Activated naive CD8-positive, alpha-beta T cell treated with anti-CD3 and anti-CD28 coated beads for 36 hours (primary cell): ENCODE measurements around the gene ABCG4. TPM values are rescaled to one million over a fixed set of nuclear protein-coding genes. Genes with fewer than 3 reads are reported as not detected.
"Not testable (repeated sequence)": the region's sequence is repeated elsewhere in the genome, so short reads cannot be mapped to it uniquely, and the experiment has no call there.

ENCODE experiments used
- DNase-seq: peaks from one replicate; pipeline ENCODE4 v3.0.0; 2021
- H3K27ac Mint-ChIP-seq: one replicate; pipeline ENCODE4 v1.8.0; 2022; ENCODE audit warnings: mild to moderate bottlenecking, moderate library complexity, mixed read lengths
- H3K27me3 Mint-ChIP-seq: one replicate; pipeline ENCODE4 v1.8.0; 2022; ENCODE audit warnings: mild to moderate bottlenecking, mixed read lengths
- H3K36me3 Mint-ChIP-seq: one replicate; pipeline ENCODE4 v1.8.0; 2021; ENCODE audit warnings: mild to moderate bottlenecking, mixed read lengths
- H3K4me1 Mint-ChIP-seq: one replicate; pipeline ENCODE4 v1.8.0; 2021; ENCODE audit warnings: mixed read lengths
- H3K4me3 Mint-ChIP-seq: one replicate; pipeline ENCODE4 v1.8.0; 2022; ENCODE audit warnings: mild to moderate bottlenecking, moderate library complexity, mixed read lengths
- H3K9me3 Mint-ChIP-seq: one replicate; pipeline ENCODE4 v1.8.0; 2022; ENCODE audit warnings: mixed read lengths
- total RNA-seq, 2 experiments: library from RNA; stranded (reverse); gene quantifications; one replicate each; pipeline ENCODE4 v1.2.3, GENCODE V29; 2021

Gene ABCG4
- total RNA-seq, 2 experiments from 2014 or later, result 0.12 to 0.22 TPM

DNA sequence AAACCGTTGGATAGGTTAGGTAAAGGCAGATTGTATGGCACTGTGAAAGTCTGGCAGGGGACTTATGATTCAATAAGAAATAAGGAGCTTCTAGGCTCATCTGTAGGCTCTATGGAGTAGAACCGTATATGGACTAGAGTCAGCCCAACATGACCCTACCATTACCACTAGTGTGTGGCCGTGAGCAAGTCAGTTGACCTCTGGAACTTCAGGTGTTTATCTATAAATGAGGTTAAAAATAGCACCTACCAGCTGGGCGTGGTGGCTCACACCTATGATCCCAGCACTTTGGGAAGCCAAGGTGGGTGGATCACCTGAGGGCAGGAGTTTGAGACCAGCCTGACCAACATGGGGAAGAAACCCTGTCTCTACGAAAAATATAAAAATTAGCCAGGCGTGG, 23.0 kb upstream of the ABCG4 start:
- no peaks in the 10 kb centered on the region for H3K27me3 Mint-ChIP-seq
- no peak overlapping the region for H3K27ac Mint-ChIP-seq
- no peaks in the 10 kb centered on the region for H3K9me3 Mint-ChIP-seq
- peaks cover 19% of the 10 kb centered on the region for H3K36me3 Mint-ChIP-seq
- H3K4me1 Mint-ChIP-seq, result peaks cover 27% of the 10 kb centered on the region
- H3K4me3 Mint-ChIP-seq, result no peak overlapping the region
- DNase-seq, result no peak

- peaks cover 25% of the 10 kb centered on the region for H3K36me3 Mint-ChIP-seq
- no peaks in the 10 kb centered on the region for H3K9me3 Mint-ChIP-seq
- peaks cover 24% of the 10 kb centered on the region for H3K4me1 Mint-ChIP-seq
- DNase-seq, result no peak
- no peak overlapping the region for H3K4me3 Mint-ChIP-seq
- peak overlapping the region; percentile 43 for H3K27ac Mint-ChIP-seq
- H3K27me3 Mint-ChIP-seq, result no peaks in the 10 kb centered on the region
Measured at GRCh38 chr11:119126675-119127268, 22.1 kb upstream of the ABCG4 start.

- no peaks in the 10 kb centered on the region for H3K9me3 Mint-ChIP-seq
- H3K4me1 Mint-ChIP-seq, result peaks cover 10% of the 10 kb centered on the region
- no peak overlapping the region for H3K27ac Mint-ChIP-seq
Measured at GRCh38 chr11:119130662-119131061, 18.2 kb upstream of the ABCG4 start.

GRCh38 chr11:119134389-119134978, 14.4 kb upstream of the ABCG4 start:
- no peaks in the 10 kb centered on the region for H3K9me3 Mint-ChIP-seq
- H3K27me3 Mint-ChIP-seq, result no peaks in the 10 kb centered on the region
- H3K4me1 Mint-ChIP-seq, result no peaks in the 10 kb centered on the region
- no peak for DNase-seq
- no peak overlapping the region for H3K4me3 Mint-ChIP-seq
- H3K36me3 Mint-ChIP-seq, result peaks cover 20% of the 10 kb centered on the region
- H3K27ac Mint-ChIP-seq, result no peak overlapping the region

More at GRCh38 chr11:119130662-119131061, 18.2 kb upstream of the ABCG4 start:
- Mint-ChIP-seq H3K27me3 (no peaks in the 10 kb centered on the region), H3K4me3 (no peak overlapping the region), H3K36me3 (peaks cover 30% of the 10 kb centered on the region)
- DNase-seq, result no peak

- not testable (repeated sequence) for H3K4me3 Mint-ChIP-seq, H3K9me3 Mint-ChIP-seq, H3K27ac Mint-ChIP-seq, H3K36me3 Mint-ChIP-seq, H3K27me3 Mint-ChIP-seq, H3K4me1 Mint-ChIP-seq, DNase-seq
Measured at GRCh38 chr11:119139276-119139675, 9.6 kb upstream of the ABCG4 start.

GRCh38 chr11:119144825-119145486, 3.9 kb upstream of the ABCG4 start:
- Mint-ChIP-seq H3K27ac (no peak overlapping the region), H3K4me3 (no peak overlapping the region), H3K36me3 (no peaks in the 10 kb centered on the region), H3K4me1 (peaks cover 14% of the 10 kb centered on the region), H3K27me3 (peaks cover 38% of the 10 kb centered on the region), H3K9me3 (no peaks in the 10 kb centered on the region)
- peak; percentile 31 for DNase-seq

GRCh38 chr11:119145551-119145950, 3.3 kb upstream of the ABCG4 start:
- Mint-ChIP-seq H3K36me3 (no peaks in the 10 kb centered on the region), H3K4me1 (peaks cover 14% of the 10 kb centered on the region), H3K27me3 (peaks cover 43% of the 10 kb centered on the region), H3K27ac (no peak overlapping the region), H3K4me3 (no peak overlapping the region), H3K9me3 (no peaks in the 10 kb centered on the region)
- no peak for DNase-seq

DNA sequence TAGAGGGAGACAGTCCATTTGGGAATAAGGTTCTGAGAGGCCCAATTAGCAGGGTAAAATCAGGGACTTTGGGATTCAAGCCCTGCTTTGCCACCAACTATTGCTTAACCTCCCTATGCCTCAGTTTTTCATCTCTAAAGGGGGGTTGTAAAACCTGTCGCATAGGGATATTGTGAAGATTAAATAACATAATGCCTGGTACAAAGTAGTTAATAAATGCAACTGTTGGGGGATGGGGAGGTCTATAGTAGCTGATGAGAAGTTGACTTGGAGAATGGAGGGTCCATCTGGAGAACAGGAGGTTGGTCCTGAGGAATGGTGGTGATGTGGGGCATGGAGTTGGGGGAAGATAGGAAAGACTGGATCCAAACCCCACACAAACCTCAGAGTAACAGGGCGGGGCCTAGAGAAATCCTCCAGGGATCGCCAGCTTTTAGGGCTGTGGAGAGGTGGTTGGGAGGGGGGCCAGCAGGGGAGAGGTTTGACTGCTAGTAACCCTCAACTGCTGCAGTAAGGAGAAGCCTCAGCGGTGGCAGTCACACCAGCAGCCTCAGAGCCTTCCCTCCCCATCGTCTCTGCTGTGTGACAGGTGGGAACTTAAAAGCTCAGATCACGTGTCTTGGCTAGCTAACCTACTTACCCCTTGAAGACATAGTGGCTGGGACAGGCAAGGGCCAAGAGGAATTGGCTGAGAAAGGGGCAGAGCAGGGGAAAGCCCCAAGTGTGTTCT, 1.1 kb upstream of the ABCG4 start:
- Mint-ChIP-seq H3K4me3 (no peak overlapping the region), H3K27ac (no peak overlapping the region), H3K9me3 (no peaks in the 10 kb centered on the region), H3K27me3 (peaks cover 46% of the 10 kb centered on the region), H3K4me1 (peaks cover 14% of the 10 kb centered on the region), H3K36me3 (no peaks in the 10 kb centered on the region)
- DNase-seq, result no peak

DNA sequence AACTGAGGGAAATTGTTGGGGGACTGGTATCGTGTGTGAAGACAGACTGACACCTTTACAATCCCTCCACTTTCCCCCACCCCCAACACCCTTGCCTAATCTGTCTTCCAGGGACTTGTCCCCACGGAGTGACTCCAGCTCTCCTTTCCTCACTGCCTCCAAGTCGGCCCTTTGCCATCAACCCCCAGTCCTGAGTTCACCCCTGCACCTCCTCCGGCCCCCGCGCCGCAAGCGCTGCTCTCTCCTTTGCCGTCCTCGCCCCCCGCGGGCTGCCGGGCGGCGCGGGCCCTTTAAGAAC, 183 bp upstream of the ABCG4 start:
- Mint-ChIP-seq H3K4me1 (peaks cover 14% of the 10 kb centered on the region), H3K4me3 (peak overlapping the region; percentile 72), H3K27me3 (peaks cover 41% of the 10 kb centered on the region), H3K36me3 (no peaks in the 10 kb centered on the region), H3K27ac (no peak overlapping the region), H3K9me3 (no peaks in the 10 kb centered on the region)
- DNase-seq, result no peak

- Mint-ChIP-seq H3K4me1 (peaks cover 14% of the 10 kb centered on the region), H3K36me3 (no peaks in the 10 kb centered on the region), H3K27ac (no peak overlapping the region), H3K4me3 (no peak overlapping the region), H3K27me3 (peaks cover 39% of the 10 kb centered on the region), H3K9me3 (no peaks in the 10 kb centered on the region)
- no peak for DNase-seq
Measured at GRCh38 chr11:119149786-119150275, 979 bp downstream of the ABCG4 start.

DNA sequence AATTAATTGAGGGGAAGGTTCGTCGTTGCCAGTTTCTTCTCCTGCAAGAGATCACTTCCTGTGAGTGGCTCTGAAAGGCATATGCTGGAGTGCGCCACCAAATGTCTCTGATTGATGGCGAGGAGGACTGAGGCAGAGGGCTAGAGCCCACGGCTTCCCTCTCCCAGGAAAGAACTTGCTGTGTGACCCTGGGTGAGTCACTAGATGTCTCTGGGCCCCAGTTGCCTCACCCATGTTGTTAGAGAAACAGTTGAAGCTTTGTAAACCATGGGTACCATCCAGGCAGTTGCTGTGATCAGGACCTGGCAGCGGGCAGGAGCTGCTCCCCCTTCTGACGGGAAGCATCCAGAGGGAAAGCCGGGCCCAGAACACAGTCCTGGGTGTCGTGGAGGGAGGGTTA, 3.2 kb downstream of the ABCG4 start:
- Mint-ChIP-seq H3K27me3 (peaks cover 32% of the 10 kb centered on the region), H3K27ac (no peak overlapping the region), H3K9me3 (no peaks in the 10 kb centered on the region), H3K4me3 (no peak overlapping the region), H3K36me3 (no peaks in the 10 kb centered on the region), H3K4me1 (peaks cover 14% of the 10 kb centered on the region)
- DNase-seq, result no peak

DNA sequence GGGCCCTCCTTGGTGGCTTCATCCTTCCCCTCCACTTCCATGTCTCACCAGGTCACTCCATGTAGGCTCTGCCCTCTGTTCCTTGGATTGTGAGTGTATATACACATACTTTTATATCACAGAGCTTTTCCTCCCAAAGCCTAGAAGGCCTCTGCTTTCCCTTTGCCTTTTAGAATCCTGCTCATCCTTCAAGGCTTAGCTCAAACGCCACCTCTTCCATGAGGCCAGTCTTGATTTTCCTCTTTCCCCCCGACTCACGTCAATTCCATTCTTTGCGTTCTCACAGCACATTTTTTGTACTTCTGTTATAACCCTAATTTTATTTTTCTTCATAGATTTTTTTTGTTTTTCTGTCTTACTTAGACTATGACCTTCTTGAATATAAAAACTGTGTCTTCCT, 3.8 kb downstream of the ABCG4 start:
- H3K36me3 Mint-ChIP-seq, result no peaks in the 10 kb centered on the region
- H3K4me3 Mint-ChIP-seq, result no peak overlapping the region
- no peak overlapping the region for H3K27ac Mint-ChIP-seq
- H3K4me1 Mint-ChIP-seq, result peaks cover 11% of the 10 kb centered on the region
- H3K27me3 Mint-ChIP-seq, result peaks cover 26% of the 10 kb centered on the region
- H3K9me3 Mint-ChIP-seq, result no peaks in the 10 kb centered on the region
- no peak for DNase-seq

GRCh38 chr11:119153049-119153818, 4.4 kb downstream of the ABCG4 start:
- H3K4me1 Mint-ChIP-seq, result peaks cover 6% of the 10 kb centered on the region
- H3K27ac Mint-ChIP-seq, result no peak overlapping the region
- no peak for DNase-seq
- H3K4me3 Mint-ChIP-seq, result no peak overlapping the region
- no peaks in the 10 kb centered on the region for H3K9me3 Mint-ChIP-seq
- peaks cover 20% of the 10 kb centered on the region for H3K27me3 Mint-ChIP-seq
- H3K36me3 Mint-ChIP-seq, result no peaks in the 10 kb centered on the region

GRCh38 chr11:119154178-119154577, 5.3 kb downstream of the ABCG4 start:
- no peak overlapping the region for H3K27ac Mint-ChIP-seq
- no peak overlapping the region for H3K4me3 Mint-ChIP-seq
- peaks cover 18% of the 10 kb centered on the region for H3K27me3 Mint-ChIP-seq
- no peaks in the 10 kb centered on the region for H3K9me3 Mint-ChIP-seq
- no peak for DNase-seq
- H3K4me1 Mint-ChIP-seq, result no peaks in the 10 kb centered on the region
- no peaks in the 10 kb centered on the region for H3K36me3 Mint-ChIP-seq
